ENCODE results near the gene WDFY4.

WDFY4 gene

DNA sequence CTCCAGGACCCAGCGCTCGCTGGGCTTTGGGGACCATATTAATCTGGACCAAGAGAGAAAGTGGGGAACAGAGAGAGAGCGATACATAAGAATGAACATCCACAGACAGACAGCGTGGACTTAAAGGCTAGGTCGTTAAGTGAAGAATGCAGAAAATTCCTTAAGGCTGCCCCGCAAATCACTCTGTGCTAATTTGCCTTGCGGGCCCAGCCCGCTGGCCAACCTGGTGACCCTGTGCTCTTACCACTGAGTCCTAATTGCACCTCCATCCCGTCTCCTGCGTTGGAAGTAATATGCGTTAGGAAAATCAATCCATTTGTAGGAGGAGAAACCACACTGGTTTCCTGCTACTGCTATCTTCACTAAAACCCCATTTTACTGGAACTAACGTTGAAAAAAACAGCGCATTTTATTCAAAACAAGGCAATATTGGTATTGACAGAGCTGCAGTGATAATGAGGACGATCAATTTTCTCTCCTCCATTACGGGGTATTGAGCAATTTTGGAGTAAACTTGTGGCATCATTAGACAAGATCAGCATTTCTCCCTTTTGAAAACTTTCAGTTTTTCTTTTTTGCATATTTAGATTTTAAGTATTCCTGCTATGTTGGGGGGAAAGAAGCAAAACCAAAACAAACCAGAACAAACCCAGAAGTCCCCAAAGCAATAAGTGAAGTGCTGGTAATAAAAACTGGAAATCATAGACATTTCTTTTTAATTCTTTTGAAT lies 85.2 kb downstream of the WDFY4 start:
- H3K4me3 ChIP-seq (ENCODE audit: low read depth, low read length): no peak overlapping the region
- H3K36me3 ChIP-seq: no peaks in the 10 kb centered on the region
- TF ChIP-seq, protein P1, sequence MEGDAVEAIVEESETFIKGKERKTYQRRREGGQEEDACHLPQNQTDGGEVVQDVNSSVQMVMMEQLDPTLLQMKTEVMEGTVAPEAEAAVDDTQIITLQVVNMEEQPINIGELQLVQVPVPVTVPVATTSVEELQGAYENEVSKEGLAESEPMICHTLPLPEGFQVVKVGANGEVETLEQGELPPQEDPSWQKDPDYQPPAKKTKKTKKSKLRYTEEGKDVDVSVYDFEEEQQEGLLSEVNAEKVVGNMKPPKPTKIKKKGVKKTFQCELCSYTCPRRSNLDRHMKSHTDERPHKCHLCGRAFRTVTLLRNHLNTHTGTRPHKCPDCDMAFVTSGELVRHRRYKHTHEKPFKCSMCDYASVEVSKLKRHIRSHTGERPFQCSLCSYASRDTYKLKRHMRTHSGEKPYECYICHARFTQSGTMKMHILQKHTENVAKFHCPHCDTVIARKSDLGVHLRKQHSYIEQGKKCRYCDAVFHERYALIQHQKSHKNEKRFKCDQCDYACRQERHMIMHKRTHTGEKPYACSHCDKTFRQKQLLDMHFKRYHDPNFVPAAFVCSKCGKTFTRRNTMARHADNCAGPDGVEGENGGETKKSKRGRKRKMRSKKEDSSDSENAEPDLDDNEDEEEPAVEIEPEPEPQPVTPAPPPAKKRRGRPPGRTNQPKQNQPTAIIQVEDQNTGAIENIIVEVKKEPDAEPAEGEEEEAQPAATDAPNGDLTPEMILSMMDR (IDR thresholded peaks at IDR 0.05; ENCODE audit: low read depth, low read length): no peak
- no peak for DNase-seq
- H3K9me3 ChIP-seq: no peaks in the 10 kb centered on the region
- H3K27me3 ChIP-seq: no peaks in the 10 kb centered on the region
- H3K4me1 ChIP-seq: no peaks in the 10 kb centered on the region

DNA sequence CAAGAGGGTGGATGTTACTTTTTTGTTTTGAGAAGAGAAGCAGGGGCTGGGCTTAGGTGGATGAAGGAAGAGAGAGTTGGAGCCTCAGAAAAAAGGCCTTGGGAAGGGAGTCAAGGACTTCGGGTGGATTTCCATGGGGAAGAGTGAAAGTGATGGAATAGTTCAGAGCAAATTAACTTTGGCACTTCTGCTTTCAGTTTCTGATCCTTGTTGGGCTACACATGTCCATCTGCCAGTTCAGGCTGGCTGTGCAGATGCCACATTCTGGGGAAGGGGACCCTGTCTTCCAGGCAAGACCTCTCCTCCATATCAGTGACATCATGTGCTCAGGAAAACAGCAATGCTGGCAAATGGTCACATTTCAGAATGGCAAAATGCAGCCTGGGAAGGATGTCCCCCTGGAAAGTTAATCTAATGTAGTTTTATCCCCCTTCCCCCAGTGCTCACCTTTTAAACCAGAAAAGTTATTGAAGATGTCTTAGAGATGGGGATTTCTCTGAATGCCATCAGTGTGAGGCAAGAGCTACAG lies 86.0 kb downstream of the WDFY4 start:
- TF ChIP-seq, protein P1 (IDR thresholded peaks at IDR 0.05; ENCODE audit: low read depth, low read length): no peak
- H3K4me3 ChIP-seq (ENCODE audit: low read depth, low read length): no peak overlapping the region
- no peaks in the 10 kb centered on the region for H3K36me3 ChIP-seq
- no peaks in the 10 kb centered on the region for H3K4me1 ChIP-seq
- H3K27me3 ChIP-seq: no peaks in the 10 kb centered on the region
- no peaks in the 10 kb centered on the region for H3K9me3 ChIP-seq
- no peak for DNase-seq

DNA sequence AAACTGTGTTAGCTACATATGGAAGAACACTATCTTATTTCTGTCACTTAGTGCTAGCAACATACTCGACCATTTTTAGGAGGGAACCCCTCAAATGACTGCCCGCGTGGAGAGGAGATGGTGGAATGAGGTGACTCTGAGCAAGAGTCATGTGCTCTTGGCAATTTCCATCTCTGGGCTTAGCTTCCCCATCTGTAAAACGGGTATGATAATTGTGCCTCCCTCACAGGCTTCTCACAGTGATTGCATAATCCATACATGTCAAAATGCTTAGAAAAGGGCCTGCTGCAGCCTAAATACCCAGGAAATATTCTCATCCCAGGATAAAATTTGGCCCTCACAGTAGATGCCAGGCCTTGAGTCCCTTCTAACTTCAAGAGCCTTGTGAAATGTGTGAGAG lies 86.6 kb downstream of the WDFY4 start:
- Histone ChIP-seq H3K9me3 (no peaks in the 10 kb centered on the region), H3K4me3 (ENCODE audit: low read depth, low read length) (no peak overlapping the region), H3K27me3 (no peaks in the 10 kb centered on the region), H3K36me3 (no peaks in the 10 kb centered on the region), H3K4me1 (no peaks in the 10 kb centered on the region)
- TF ChIP-seq, protein P1 (IDR thresholded peaks at IDR 0.05; ENCODE audit: low read depth, low read length): no peak
- DNase-seq: no peak

DNA sequence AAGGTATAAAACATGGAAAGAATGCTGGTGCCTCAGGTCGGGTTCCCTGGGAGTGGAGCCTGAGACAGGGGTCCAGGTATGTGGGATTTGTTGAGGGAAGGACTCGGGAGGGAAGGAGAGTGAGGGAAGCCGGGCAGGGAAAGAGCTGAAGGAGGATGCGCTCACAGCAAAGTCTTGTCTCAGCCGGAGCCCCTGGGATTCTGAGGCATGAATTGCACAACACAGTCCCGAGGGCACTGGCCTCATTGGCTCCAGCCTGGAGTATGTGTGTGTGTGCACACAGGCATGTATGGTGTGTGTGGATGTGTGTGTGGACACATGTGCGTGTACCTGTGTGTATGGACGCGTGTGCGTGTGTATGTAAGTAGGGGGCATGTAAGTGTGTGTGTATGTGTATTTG lies 87.4 kb downstream of the WDFY4 start:
- TF ChIP-seq, protein P1 (IDR thresholded peaks at IDR 0.05; ENCODE audit: low read depth, low read length): no peak
- no peaks in the 10 kb centered on the region for H3K36me3 ChIP-seq
- no peak for DNase-seq
- H3K9me3 ChIP-seq: no peaks in the 10 kb centered on the region
- no peaks in the 10 kb centered on the region for H3K4me1 ChIP-seq
- H3K4me3 ChIP-seq (ENCODE audit: low read depth, low read length): no peak overlapping the region
- H3K27me3 ChIP-seq: no peaks in the 10 kb centered on the region

DNA sequence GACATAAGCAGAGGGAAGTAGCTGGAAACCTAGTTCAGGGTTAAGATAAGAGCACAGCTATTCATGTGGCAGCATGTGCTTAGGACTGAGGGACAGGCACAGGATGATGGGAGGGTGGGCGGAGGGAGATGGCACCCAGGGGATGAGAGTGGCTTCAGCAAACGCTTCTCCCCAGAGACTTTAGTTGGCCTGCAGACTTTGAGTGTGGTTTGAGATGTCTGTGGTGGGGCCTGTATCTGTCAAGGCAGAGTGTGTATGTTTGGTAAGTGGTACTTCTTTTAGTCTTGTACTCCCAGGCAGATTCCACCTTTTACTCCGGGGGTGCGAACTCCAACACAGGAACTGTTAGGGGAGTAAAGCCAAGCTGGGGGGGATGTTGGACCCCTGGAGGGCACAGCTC lies 88.9 kb downstream of the WDFY4 start:
- no peaks in the 10 kb centered on the region for H3K4me1 ChIP-seq
- H3K27me3 ChIP-seq: no peaks in the 10 kb centered on the region
- TF ChIP-seq, protein P1 (IDR thresholded peaks at IDR 0.05; ENCODE audit: low read depth, low read length): no peak
- no peak for DNase-seq
- no peak overlapping the region for H3K4me3 ChIP-seq (ENCODE audit: low read depth, low read length)
- no peaks in the 10 kb centered on the region for H3K9me3 ChIP-seq
- H3K36me3 ChIP-seq: no peaks in the 10 kb centered on the region

DNA sequence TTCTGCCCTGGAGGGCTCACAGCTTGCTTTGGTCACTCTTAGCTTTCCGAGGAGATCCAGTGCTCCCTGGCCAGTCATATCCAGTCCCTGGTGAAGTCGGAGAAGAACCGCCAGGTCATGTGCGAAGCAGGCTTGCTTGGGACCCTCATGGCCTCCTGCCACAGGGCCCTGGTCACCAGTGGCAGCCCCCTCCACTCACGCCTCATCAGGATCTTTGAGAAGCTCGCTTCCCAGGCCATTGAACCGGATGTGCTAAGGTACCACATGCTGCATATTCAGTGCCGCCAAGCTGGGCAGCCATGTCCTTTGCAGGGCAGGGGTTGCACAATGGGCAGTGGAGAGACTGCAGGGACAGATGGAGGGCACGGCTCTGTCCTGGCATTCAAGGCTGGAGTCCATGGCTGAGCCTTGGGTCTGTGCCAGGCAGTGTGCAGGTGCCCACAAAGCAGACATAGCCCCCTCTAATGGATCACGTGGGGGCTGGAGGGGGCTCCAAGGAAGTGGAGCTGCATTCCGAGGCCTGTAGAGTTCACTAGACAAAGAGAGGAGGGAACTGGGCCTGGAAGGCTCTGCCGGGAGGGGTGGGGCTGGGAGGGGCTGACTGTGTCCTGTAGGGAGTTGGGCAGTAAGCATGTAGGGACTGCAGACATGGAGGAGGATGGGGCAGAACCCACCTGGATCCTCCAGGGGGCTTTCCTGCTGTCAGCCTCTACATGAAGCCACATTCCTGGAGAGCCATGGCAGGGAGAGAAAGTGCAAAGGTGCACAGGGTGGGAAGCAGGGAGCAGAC lies 89.9 kb downstream of the WDFY4 start:
- TF ChIP-seq, protein P1 (IDR thresholded peaks at IDR 0.05; ENCODE audit: low read depth, low read length): no peak
- Histone ChIP-seq H3K4me1 (no peaks in the 10 kb centered on the region), H3K36me3 (no peaks in the 10 kb centered on the region)

More for the DNA sequence above, 89.9 kb downstream of the WDFY4 start:
- Histone ChIP-seq H3K4me3 (ENCODE audit: low read depth, low read length) (no peak overlapping the region), H3K9me3 (no peaks in the 10 kb centered on the region), H3K27me3 (no peaks in the 10 kb centered on the region)
- no peak for DNase-seq
